Measurements from ENCODE around the gene RAB6D. TPM values are rescaled to one million over a fixed set of nuclear protein-coding genes. Genes with fewer than 3 reads are reported as not detected.
"Not testable (repeated sequence)": the region's sequence is repeated elsewhere in the genome, so short reads cannot be mapped to it uniquely, and the experiment has no call there.

The RAB6D gene
- total and polyA plus RNA-seq, 2 of the 13 experiments (the other 11 are each of a cell fraction or from before 2014, with no cell fraction given): 0.01 TPM; not detected in 1

- TF ChIP-seq PAXIP1 (CRISPR knock-in tag; conservative IDR thresholded peaks at IDR 0.05): peak; percentile 47; the same call in 1 of the 2 replicates
- peak; percentile 54; the same call in 1 of the 2 replicates for TF ChIP-seq FOXJ3 (CRISPR knock-in tag; IDR thresholded peaks at IDR 0.05; ENCODE audit: borderline replicate concordance)
- 0 out of 2 replicates have a peak, but pooled peaks have one; percentile 16 for TF ChIP-seq PATZ1 (CRISPR knock-in tag; IDR thresholded peaks at IDR 0.05)
Observed at GRCh38 chr2:131347035-131347434, 16.9 kb downstream of the RAB6D start (continued).

DNA sequence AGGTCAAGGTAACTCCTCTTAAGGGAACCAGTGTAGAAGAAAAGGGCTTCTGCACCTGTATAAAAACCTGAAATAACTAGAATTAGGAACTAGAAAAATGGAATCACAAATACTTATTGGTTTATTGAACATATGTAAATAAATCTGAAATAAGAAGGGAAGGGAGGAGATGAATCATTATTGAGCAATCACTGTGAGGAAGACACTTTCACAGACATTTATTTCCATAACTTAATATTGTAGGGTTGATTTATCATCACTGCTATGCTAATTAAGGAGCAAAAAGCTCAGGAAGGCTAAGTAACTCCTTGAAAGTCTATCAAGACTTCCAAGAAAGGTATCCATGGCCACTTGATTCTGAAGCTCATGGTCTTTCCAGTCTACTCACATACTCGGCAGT is 24.7 kb downstream of the RAB6D start:
- H3K4me3 ChIP-seq (replicated peaks in 1 of 3; ENCODE audit: insufficient read depth in 1 of 3, low read depth in 2 of 3, low read length in 3 of 3); H3K27ac ChIP-seq (ENCODE audit: extremely low read length, insufficient read depth, low read length); H3K27me3 ChIP-seq (ENCODE audit: control insufficient read depth in 1 of 2, insufficient read depth in 2 of 2, low read length in 2 of 2); H3K9me3 ChIP-seq (ENCODE audit: low read length); DNase-seq (ENCODE audit: low spot score); ATAC-seq; H3K9ac ChIP-seq (ENCODE audit: insufficient read depth, low read depth, low read length); H2AFZ ChIP-seq (ENCODE audit: low read length); BruUV-seq (replicated peaks); H4K20me1 ChIP-seq (ENCODE audit: insufficient read depth, low read length); H3K79me2 ChIP-seq (ENCODE audit: insufficient read depth, low read length); H3K4me1 ChIP-seq (ENCODE audit: insufficient read depth, low read length); H3K36me3 ChIP-seq (replicated peaks in 1 of 2; ENCODE audit: control insufficient read depth in 1 of 2, insufficient read depth in 2 of 2, low read length in 2 of 2); H3K4me2 ChIP-seq (ENCODE audit: low read depth, low read length); intact Hi-C loops (cut with micrococcal nuclease; ENCODE audit: unreplicated experiment); POLR2A ChIA-PET; CTCF ChIA-PET (ENCODE audit: low intra/inter-chr PET ratio, low total read pairs); FAIRE-seq: not testable (repeated sequence)
- TF ChIP-seq CEBPB (IDR thresholded peaks at IDR 0.05; ENCODE audit: borderline replicate concordance, low read depth, low read length): peak; percentile 55; the same call in 1 of the 2 replicates
- WGBS (ENCODE audit: low lambda C conversion rate): 0% methylated on average over 1 of the region's 1 CpG
- in situ Hi-C loops (cut with HindIII; ENCODE audit: extremely low pct_ligation_motif_present, low pct_unique_long_range_greater_than_20kb): loop anchor here (10.0 kb wide), 1 partner anchor 195 kb away; no protein-coding TSS in a partner anchor
